WTC11 (cell line): ENCODE results near the gene MRFAP1L1. TPM values are rescaled to one million over a fixed set of nuclear protein-coding genes. Genes with fewer than 3 reads are reported as not detected.

Experiments
- ATAC-seq: fragments of 200-7000 bp; cut with Tn5 transposase; 2 replicates; pipeline ENCODE4 v1.10.0; 2021; ENCODE audit warnings: mild to moderate bottlenecking, moderate library complexity
- CTCF ChIA-PET: fragments of 300-600 bp; sonication (Branson Sonifier 250); formaldehyde crosslinking; loops from one replicate; lab custom pipeline; 2021; ENCODE audit warnings: antibody characterized with exemption; lab: Charles Lee
- POLR2A ChIA-PET: fragments of 350-600 bp; sonication (Branson Sonifier 250); formaldehyde crosslinking; loops from one replicate; lab custom pipeline; 2021; ENCODE audit warnings: antibody characterized with exemption; lab: Charles Lee
- DNase-seq: peaks from one replicate; pipeline ENCODE4 v3.0.0; 2021; ENCODE audit warnings: low spot score
- H3K27ac Mint-ChIP-seq: 2 replicates; pipeline ENCODE4 v1.8.0; 2021; ENCODE audit warnings: mixed read lengths
- H3K27me3 Mint-ChIP-seq: 2 replicates; pipeline ENCODE4 v1.8.0; 2021; ENCODE audit warnings: low read depth, mild to moderate bottlenecking, moderate library complexity, mixed read lengths
- H3K36me3 Mint-ChIP-seq: 2 replicates; pipeline ENCODE4 v1.8.0; 2021; ENCODE audit warnings: mixed read lengths
- H3K4me1 Mint-ChIP-seq: 2 replicates; pipeline ENCODE4 v1.8.0; 2022; ENCODE audit warnings: mixed read lengths
- H3K4me3 Mint-ChIP-seq: 2 replicates; pipeline ENCODE4 v1.8.0; 2021; ENCODE audit warnings: mild to moderate bottlenecking, moderate library complexity, mixed read lengths
- H3K9me3 Mint-ChIP-seq: 2 replicates; pipeline ENCODE4 v1.8.0; 2021; ENCODE audit warnings: mixed read lengths
- AFF4 ChIP-seq: sonication (generic); formaldehyde crosslinking; IDR thresholded peaks from 2 replicates; pipeline ENCODE4 v1.8.1; 2023; ENCODE audit warnings: mild to moderate bottlenecking, missing genetic modification reagents, borderline replicate concordance
- CTCF ChIP-seq: fragments of 200-600 bp; IDR thresholded peaks from 2 replicates; pipeline ENCODE4 v1.8.0; 2022; ENCODE audit warnings: antibody characterized with exemption
- E2F5 ChIP-seq: sonication (generic); formaldehyde crosslinking; IDR thresholded peaks from 2 replicates; pipeline ENCODE4 v1.8.1; 2022; ENCODE audit warnings: mild to moderate bottlenecking, moderate library complexity, missing genetic modification reagents
- FOXJ3 ChIP-seq: sonication (generic); formaldehyde crosslinking; IDR thresholded peaks from 2 replicates; pipeline ENCODE4 v1.9.0; 2021; ENCODE audit warnings: missing genetic modification reagents, mild to moderate bottlenecking, borderline replicate concordance
- HMGA2 ChIP-seq: fragments of 250-450 bp; sonication (Bioruptor Pico); IDR thresholded peaks from 2 replicates; pipeline ENCODE4 v1.4.0; 2021; ENCODE audit warnings: mild to moderate bottlenecking, moderate library complexity
- HMGXB4 ChIP-seq: sonication (generic); formaldehyde crosslinking; IDR thresholded peaks from 2 replicates; pipeline ENCODE4 v1.8.1; 2023; ENCODE audit warnings: mild to moderate bottlenecking, moderate library complexity, missing genetic modification reagents
- IRF2 ChIP-seq: sonication (generic); formaldehyde crosslinking; IDR thresholded peaks from 2 replicates; pipeline ENCODE4 v1.8.0; 2022; ENCODE audit warnings: low read depth, missing genetic modification reagents, borderline replicate concordance
- JAZF1 ChIP-seq: fragments of 250-450 bp; sonication (Bioruptor Pico); IDR thresholded peaks from 2 replicates; pipeline ENCODE4 v1.9.0; 2021; ENCODE audit warnings: moderate library complexity, mild to moderate bottlenecking, inconsistent platforms
- NFYB ChIP-seq: sonication (generic); formaldehyde crosslinking; conservative IDR thresholded peaks from 2 replicates; pipeline ENCODE4 v1.8.0; 2022; ENCODE audit warnings: low read depth, missing genetic modification reagents
- NR2C2 ChIP-seq: sonication (generic); formaldehyde crosslinking; IDR thresholded peaks from 2 replicates; pipeline ENCODE4 v1.8.0; 2022; ENCODE audit warnings: mild to moderate bottlenecking, missing genetic modification reagents
- OVOL2 ChIP-seq: fragments of 250-450 bp; sonication (Bioruptor Pico); IDR thresholded peaks from 2 replicates; pipeline ENCODE4 v1.9.0; 2021; ENCODE audit warnings: mild to moderate bottlenecking, borderline replicate concordance
- PREB ChIP-seq: sonication (generic); formaldehyde crosslinking; IDR thresholded peaks from 2 replicates; pipeline ENCODE4 v1.8.1; 2022; ENCODE audit warnings: mild to moderate bottlenecking, missing genetic modification reagents, moderate library complexity, borderline replicate concordance
- TCF7 ChIP-seq: sonication (generic); formaldehyde crosslinking; IDR thresholded peaks from 2 replicates; pipeline ENCODE4 v1.8.0; 2022; ENCODE audit warnings: mild to moderate bottlenecking, low read depth, missing genetic modification reagents, moderate library complexity
- ZNF121 ChIP-seq: sonication (generic); formaldehyde crosslinking; IDR thresholded peaks from 2 replicates; pipeline ENCODE4 v1.8.0; 2023; ENCODE audit warnings: missing genetic modification reagents
- ZNF138 ChIP-seq: sonication (generic); formaldehyde crosslinking; conservative IDR thresholded peaks from 2 replicates; pipeline ENCODE4 v1.8.1; 2022; ENCODE audit warnings: mild to moderate bottlenecking, moderate library complexity, missing genetic modification reagents
- ZSCAN18 ChIP-seq: fragments of 250-450 bp; sonication (Bioruptor Pico); IDR thresholded peaks from 2 replicates; pipeline ENCODE4 v2.1.2; 2022; ENCODE audit warnings: mild to moderate bottlenecking, moderate library complexity
- total RNA-seq: library from RNA; stranded (reverse); gene quantifications from 3 replicates; pipeline ENCODE4 v1.2.3, GENCODE V29; 2021
- TF ChIP-seq, protein P1 (sequence below): sonication (generic); formaldehyde crosslinking; IDR thresholded peaks from 2 replicates; pipeline ENCODE4 v1.8.1; 2023; ENCODE audit warnings: mild to moderate bottlenecking, missing genetic modification reagents, moderate library complexity
- TF ChIP-seq, protein P2 (sequence below): sonication (generic); formaldehyde crosslinking; conservative IDR thresholded peaks from 2 replicates; pipeline ENCODE4 v1.8.1; 2023; ENCODE audit warnings: mild to moderate bottlenecking, low read depth, missing genetic modification reagents, moderate library complexity

Gene MRFAP1L1
- total RNA-seq, 1 experiment from 2014 or later, result 54.4 TPM

DNA sequence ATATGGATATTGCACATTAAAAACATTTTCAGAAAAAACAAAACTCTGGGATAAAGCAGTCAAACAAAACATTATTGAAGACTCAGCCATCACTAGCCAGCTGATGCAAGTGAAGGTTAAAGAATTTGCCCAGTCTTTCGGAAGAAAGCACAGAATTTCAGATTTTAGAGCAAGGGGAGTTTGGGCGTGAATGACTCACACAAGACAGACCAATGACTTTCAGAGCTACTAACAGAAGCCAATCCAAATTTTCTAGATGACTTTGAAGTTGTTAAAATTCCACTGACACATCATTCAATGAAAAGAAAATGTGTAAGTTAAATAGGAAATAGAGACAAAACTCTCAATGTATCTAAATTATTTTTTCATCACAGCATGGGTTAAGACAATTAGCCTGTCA, 4.0 kb downstream of the MRFAP1L1 start:
- ChIA-PET CTCF (interaction anchor here (0.8 to 1.9 kb wide), 2 partner anchors 16 to 349 kb away, joined by 7 to 9 read pairs; no protein-coding TSS in a partner anchor), POLR2A (no interaction called here)
- Mint-ChIP-seq H3K9me3 (peaks cover 29% of the 10 kb centered on the region), H3K27ac (no peak overlapping the region), H3K4me1 (peaks cover 26% of the 10 kb centered on the region), H3K27me3 (peaks cover 3% of the 10 kb centered on the region), H3K36me3 (peaks cover 51% of the 10 kb centered on the region), H3K4me3 (no peak overlapping the region)
- DNase-seq (no peak), ATAC-seq (no peak)
- no peak for TF ChIP-seq AFF4 (CRISPR knock-in tag)
- TF ChIP-seq HMGXB4 (CRISPR knock-in tag), result no peak
- TF ChIP-seq PREB (CRISPR knock-in tag), result no peak
- TF ChIP-seq FOXJ3 (CRISPR knock-in tag), result no peak
- TF ChIP-seq, protein P1, sequence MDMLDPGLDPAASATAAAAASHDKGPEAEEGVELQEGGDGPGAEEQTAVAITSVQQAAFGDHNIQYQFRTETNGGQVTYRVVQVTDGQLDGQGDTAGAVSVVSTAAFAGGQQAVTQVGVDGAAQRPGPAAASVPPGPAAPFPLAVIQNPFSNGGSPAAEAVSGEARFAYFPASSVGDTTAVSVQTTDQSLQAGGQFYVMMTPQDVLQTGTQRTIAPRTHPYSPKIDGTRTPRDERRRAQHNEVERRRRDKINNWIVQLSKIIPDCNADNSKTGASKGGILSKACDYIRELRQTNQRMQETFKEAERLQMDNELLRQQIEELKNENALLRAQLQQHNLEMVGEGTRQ (CRISPR knock-in tag), result no peak
- TF ChIP-seq, protein P2, sequence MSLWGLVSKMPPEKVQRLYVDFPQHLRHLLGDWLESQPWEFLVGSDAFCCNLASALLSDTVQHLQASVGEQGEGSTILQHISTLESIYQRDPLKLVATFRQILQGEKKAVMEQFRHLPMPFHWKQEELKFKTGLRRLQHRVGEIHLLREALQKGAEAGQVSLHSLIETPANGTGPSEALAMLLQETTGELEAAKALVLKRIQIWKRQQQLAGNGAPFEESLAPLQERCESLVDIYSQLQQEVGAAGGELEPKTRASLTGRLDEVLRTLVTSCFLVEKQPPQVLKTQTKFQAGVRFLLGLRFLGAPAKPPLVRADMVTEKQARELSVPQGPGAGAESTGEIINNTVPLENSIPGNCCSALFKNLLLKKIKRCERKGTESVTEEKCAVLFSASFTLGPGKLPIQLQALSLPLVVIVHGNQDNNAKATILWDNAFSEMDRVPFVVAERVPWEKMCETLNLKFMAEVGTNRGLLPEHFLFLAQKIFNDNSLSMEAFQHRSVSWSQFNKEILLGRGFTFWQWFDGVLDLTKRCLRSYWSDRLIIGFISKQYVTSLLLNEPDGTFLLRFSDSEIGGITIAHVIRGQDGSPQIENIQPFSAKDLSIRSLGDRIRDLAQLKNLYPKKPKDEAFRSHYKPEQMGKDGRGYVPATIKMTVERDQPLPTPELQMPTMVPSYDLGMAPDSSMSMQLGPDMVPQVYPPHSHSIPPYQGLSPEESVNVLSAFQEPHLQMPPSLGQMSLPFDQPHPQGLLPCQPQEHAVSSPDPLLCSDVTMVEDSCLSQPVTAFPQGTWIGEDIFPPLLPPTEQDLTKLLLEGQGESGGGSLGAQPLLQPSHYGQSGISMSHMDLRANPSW, result no peak
- TF ChIP-seq ZSCAN18, result no peak
- no peak for TF ChIP-seq CTCF
- no peak for TF ChIP-seq IRF2 (CRISPR knock-in tag)
- TF ChIP-seq E2F5, result no peak
- TF ChIP-seq NFYB (CRISPR knock-in tag), result no peak
- no peak for TF ChIP-seq HMGA2 (CRISPR knock-in tag)
- no peak for TF ChIP-seq NR2C2 (CRISPR knock-in tag)
- no peak for TF ChIP-seq ZNF138
- TF ChIP-seq OVOL2 (CRISPR knock-in tag), result no peak
- no peak for TF ChIP-seq JAZF1
- no peak for TF ChIP-seq ZNF121
- no peak for TF ChIP-seq TCF7 (CRISPR knock-in tag)
